ENCODE measurements around the gene PTPRG.

- TF ChIP-seq EZH2 (IDR thresholded peaks at IDR 0.05; ENCODE audit: borderline replicate concordance, low read depth, low read length, severe bottlenecking), result no peak
- no peak for TF ChIP-seq POLR2AphosphoS5 (IDR thresholded peaks at IDR 0.05; ENCODE audit: insufficient read depth, low read depth, low read length)
- TF ChIP-seq, protein P1, sequence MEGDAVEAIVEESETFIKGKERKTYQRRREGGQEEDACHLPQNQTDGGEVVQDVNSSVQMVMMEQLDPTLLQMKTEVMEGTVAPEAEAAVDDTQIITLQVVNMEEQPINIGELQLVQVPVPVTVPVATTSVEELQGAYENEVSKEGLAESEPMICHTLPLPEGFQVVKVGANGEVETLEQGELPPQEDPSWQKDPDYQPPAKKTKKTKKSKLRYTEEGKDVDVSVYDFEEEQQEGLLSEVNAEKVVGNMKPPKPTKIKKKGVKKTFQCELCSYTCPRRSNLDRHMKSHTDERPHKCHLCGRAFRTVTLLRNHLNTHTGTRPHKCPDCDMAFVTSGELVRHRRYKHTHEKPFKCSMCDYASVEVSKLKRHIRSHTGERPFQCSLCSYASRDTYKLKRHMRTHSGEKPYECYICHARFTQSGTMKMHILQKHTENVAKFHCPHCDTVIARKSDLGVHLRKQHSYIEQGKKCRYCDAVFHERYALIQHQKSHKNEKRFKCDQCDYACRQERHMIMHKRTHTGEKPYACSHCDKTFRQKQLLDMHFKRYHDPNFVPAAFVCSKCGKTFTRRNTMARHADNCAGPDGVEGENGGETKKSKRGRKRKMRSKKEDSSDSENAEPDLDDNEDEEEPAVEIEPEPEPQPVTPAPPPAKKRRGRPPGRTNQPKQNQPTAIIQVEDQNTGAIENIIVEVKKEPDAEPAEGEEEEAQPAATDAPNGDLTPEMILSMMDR (IDR thresholded peaks at IDR 0.05; ENCODE audit: extremely low read depth in 1 of 2, insufficient read depth in 1 of 2, low read depth in 1 of 2, low read length in 2 of 2), result no peak
- TF ChIP-seq GATA2 (IDR thresholded peaks at IDR 0.05; ENCODE audit: insufficient read depth, insufficient read length, low read depth, low read length), result no peak
- no peak for TF ChIP-seq POLR2A (IDR thresholded peaks at IDR 0.05; ENCODE audit: low read depth, low read length)
- TF ChIP-seq JUN (IDR thresholded peaks at IDR 0.05; ENCODE audit: borderline replicate concordance, insufficient read depth, insufficient read length, low read depth), result no peak
- no peak for TF ChIP-seq MYC (IDR thresholded peaks at IDR 0.05; ENCODE audit: low read depth, low read length)
- no peak for TF ChIP-seq FOS (IDR thresholded peaks at IDR 0.05; ENCODE audit: borderline replicate concordance, insufficient read depth, low read length)
- TF ChIP-seq, protein P2, sequence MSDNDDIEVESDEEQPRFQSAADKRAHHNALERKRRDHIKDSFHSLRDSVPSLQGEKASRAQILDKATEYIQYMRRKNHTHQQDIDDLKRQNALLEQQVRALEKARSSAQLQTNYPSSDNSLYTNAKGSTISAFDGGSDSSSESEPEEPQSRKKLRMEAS (IDR thresholded peaks at IDR 0.05; ENCODE audit: insufficient read depth, insufficient read length), result no peak
Measured at GRCh38 chr3:61932499-61932898, 371.1 kb downstream of the PTPRG start.
